HG03469 (cell line): Measurements from ENCODE around the gene VWC2L.

ENCODE experiments used
- ATAC-seq: cut with Tn5 transposase; IDR thresholded peaks from one replicate; pipeline ENCODE4 v1.9.1; 2021; ENCODE audit warnings: mild to moderate bottlenecking, moderate library complexity, moderate number of reproducible peaks; ENCODE audit not compliant: unreplicated experiment

Gene VWC2L

GRCh38 chr2:214410918-214411554, at the start of gene VWC2L:
VWC2L (plus strand) TSS chr2:214411054; CDS start chr2:214414194, 3,140 bp downstream.
- ATAC-seq: no peak

DNA sequence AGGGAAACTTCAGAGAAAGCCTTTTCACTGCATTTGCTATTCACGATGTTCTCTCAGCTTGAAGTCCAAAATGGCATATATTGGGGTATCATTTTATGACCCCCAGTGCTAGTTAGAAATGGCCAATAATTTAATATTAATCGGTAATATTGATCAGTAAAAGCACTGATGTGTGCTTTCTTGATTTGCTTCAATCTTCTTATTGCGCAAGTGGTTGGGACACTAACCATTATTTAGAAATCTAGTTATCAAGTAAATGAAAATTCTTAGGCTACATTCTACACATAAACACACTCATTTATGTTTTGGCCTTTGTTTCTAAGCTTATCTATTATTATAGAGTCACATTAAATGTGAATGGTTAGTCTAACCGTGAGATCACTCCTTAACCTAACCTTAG, 49.7 kb upstream of the VWC2L start:
- ATAC-seq: no peak

- no peak for ATAC-seq
These were observed 45.3 kb upstream of the VWC2L start for GRCh38 chr2:214365549-214365948.

GRCh38 chr2:214367171-214367570, 43.7 kb upstream of the VWC2L start:
- no peak for ATAC-seq

- ATAC-seq: no peak
These were observed 34.1 kb upstream of the VWC2L start for GRCh38 chr2:214376618-214377285.

DNA sequence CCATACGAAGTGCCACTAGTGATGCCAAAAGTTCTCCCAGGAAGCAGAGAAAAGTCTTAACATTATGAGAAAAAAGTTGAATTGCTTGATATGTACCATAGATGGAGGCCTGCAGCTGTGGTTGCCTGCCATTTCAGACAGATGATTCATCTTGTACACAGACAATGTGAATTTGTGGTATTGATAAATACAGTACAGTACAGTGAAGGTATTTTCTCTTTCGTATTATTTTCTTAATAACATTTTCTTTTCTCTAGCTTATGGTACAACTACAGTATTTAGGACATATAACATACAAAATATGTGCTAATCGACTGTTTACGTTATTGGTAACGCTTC, 33.6 kb upstream of the VWC2L start:
- no peak for ATAC-seq

GRCh38 chr2:214378455-214379103, 32.3 kb upstream of the VWC2L start:
- ATAC-seq: no peak

- no peak for ATAC-seq
These were observed 31.6 kb upstream of the VWC2L start for GRCh38 chr2:214379227-214379626.

GRCh38 chr2:214380681-214381080, 30.2 kb upstream of the VWC2L start:
- ATAC-seq: no peak

- ATAC-seq: no peak
These were observed 28.6 kb upstream of the VWC2L start for GRCh38 chr2:214382229-214382628.

DNA sequence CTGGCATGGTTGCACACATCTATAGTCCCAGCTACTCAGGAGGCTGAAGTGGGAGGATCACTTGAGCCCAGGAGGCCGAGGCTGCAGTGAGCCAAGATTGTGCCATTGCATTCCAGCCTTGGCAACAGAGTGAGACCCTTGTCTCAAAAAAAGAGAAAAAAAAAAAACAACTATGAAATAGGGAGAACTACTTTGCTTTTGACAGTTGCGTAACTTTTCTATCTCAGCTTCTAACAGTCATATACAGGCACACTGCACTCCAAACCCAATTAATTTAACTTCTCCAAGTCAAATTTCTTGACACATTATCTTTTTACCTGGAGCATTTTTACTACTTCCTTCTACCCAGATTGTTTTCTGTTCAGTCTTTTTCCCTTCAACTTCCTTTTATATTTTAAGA, 24.1 kb upstream of the VWC2L start:
- no peak for ATAC-seq

- no peak for ATAC-seq
These were observed 21.5 kb upstream of the VWC2L start for GRCh38 chr2:214389334-214389733.

DNA sequence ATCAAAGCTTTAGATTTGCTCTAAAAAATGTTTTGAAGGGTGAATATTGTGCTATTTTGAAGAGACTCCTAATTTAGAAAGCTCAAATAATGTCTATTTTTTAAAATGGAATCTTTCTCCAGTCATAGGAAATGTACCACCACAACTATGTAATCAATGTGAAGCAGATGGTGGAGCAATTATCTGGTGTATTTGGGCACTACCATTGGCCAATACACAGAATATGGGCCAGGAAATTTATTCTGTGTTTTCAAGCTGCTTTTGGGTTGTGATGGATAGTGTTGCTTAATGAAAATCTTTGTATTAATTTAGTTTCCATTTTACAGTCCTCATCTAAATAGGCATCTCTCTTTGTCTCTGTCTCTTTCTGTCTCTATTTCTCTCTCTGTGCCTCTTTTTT, 17.1 kb upstream of the VWC2L start:
- no peak for ATAC-seq

- no peak for ATAC-seq
These were observed 15.8 kb upstream of the VWC2L start for GRCh38 chr2:214395040-214395439.

- ATAC-seq: no peak
These were observed 9.3 kb upstream of the VWC2L start for GRCh38 chr2:214401580-214401979.

GRCh38 chr2:214410128-214410775, 602 bp upstream of the VWC2L start:
- ATAC-seq: no peak

- ATAC-seq: no peak
These were observed 1.8 kb downstream of the VWC2L start for GRCh38 chr2:214412679-214413078.

DNA sequence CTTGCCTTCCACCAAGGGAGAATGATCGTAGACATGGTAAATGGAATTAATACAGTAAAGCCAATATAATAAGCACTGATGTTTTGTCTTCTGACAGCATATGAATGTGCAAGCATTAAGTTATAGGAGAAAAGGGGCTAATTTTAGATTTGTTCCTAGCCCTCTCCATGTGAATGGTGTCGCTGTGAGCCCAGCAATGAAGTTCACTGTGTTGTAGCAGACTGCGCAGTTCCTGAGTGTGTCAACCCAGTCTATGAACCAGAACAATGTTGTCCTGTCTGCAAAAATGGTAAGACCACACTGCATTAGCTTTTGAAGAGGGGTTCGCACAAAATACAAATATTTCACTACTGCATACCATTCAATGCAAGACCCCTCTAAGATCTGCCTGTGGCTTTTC, 25.6 kb downstream of the VWC2L start:
- ATAC-seq: no peak

DNA sequence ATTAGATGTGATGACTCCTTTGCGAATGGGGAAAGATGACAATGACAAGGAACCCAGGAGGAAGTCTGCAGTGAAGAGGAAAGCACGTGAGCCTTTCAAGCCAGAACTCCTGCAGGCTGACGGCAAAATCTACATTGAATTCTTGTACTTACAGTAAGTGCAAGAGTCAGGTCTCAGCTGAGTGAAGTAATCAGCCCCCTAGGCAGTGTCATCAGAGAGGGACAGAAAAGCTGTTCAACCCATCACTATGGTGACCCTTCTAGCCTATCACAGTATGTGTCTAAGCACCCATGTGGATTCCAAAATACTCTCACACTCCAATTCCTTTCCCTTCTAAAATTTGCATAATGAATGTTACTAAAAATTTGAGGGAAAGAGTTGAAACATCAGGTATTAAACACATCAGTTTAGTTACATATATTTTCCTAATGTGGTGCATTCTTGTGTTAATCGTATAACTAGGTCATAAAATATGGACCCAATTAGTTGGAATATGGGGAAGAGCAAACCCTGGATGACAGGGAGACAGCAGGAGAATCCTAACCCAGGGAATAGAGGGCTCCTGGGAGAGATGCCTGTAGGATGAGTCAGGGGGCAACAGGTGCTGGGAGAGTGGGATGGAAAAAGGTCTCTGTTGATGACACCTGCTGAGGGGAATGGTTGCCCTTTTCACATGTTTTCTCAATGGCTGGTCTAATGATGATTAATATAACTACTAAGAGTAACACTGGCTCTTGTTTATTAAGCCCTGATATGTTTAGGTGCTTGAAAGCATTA, 39.5 kb downstream of the VWC2L start:
- ATAC-seq: no peak

DNA sequence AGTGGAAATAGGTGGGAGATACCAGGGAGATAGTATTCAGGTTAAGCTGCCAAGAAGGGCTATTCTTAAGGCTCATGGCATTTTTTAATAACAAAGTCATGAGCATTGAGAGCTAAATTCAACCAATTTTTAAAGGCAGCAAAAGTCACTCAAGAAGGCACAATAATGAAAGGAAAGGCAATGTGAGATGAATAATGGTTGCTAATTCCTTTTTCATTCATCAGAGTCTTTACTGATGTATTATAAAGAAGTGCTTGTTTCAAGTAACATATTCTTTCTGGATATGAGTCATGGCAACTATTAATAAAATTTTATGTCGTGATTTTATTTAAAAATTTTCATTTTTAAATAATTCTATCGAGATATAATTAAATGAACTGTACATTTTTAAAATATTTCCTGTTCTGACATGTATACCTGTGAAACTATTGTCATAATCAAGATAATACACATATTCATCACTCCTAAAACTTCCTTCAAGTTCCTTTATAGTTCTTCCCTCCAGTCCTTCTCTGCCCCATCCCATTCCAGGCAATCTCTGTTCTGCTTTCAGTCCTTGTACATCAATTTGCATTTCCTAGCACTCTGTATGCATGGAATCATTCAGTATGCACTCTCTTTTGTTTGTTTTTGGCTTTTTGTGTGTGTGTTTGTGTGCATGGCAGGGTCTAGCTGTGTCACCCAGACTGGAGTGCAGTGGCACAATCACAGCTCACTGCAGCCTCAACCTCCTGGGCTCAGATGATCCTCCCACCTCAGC, 40.8 kb downstream of the VWC2L start:
- ATAC-seq: no peak
